Transverse colon (tissue), 4 donors: ENCODE data around the gene ERH.

Experiments
- CTCF ChIP-seq, 5 experiments: fragments of 200-600 bp in 3 of 5; fragments of 450-650 bp in 2 of 5; sonication (generic) in 3 of 5; IDR thresholded peaks; 1 replicate in 2 of 5; 2 replicates in 3 of 5; pipeline ENCODE4 v1.5.1; 2016 to 2017; ENCODE audit warnings: antibody characterized with exemption in 5 of 5, inconsistent platforms in 3 of 5, mild to moderate bottlenecking in 2 of 5, moderate library complexity in 1 of 5
- POLR2A ChIP-seq: fragments of 450-650 bp; IDR thresholded peaks from one replicate; pipeline ENCODE4 v1.6.1; 2016; ENCODE audit warnings: antibody characterized with exemption, mild to moderate bottlenecking, moderate library complexity
- POLR2AphosphoS5 ChIP-seq, 3 donors: sonication (generic); formaldehyde crosslinking; IDR thresholded peaks; one replicate each; pipeline ENCODE4 v1.6.1; 2016; ENCODE audit warnings: antibody characterized with exemption in 3 of 3

GRCh38 chr14:69429643-69430042, 31.5 kb upstream of the ERH start:
- no peak for TF ChIP-seq POLR2AphosphoS5 (IDR thresholded peaks at IDR 0.05)
- no peak for TF ChIP-seq CTCF (IDR thresholded peaks at IDR 0.05)
- no peak for TF ChIP-seq POLR2A
